GM12874 (cell line): Measurements from ENCODE around the gene LRRC66.

Experiments used
- TF ChIP-seq, protein P1 (sequence below): IDR thresholded peaks from 2 replicates; pipeline ENCODE4 v1.5.1; 2011; ENCODE audit warnings: low read depth, mild to moderate bottlenecking, control low read depth, low read length, moderate library complexity; ENCODE audit not compliant: insufficient read depth

LRRC66 gene

DNA sequence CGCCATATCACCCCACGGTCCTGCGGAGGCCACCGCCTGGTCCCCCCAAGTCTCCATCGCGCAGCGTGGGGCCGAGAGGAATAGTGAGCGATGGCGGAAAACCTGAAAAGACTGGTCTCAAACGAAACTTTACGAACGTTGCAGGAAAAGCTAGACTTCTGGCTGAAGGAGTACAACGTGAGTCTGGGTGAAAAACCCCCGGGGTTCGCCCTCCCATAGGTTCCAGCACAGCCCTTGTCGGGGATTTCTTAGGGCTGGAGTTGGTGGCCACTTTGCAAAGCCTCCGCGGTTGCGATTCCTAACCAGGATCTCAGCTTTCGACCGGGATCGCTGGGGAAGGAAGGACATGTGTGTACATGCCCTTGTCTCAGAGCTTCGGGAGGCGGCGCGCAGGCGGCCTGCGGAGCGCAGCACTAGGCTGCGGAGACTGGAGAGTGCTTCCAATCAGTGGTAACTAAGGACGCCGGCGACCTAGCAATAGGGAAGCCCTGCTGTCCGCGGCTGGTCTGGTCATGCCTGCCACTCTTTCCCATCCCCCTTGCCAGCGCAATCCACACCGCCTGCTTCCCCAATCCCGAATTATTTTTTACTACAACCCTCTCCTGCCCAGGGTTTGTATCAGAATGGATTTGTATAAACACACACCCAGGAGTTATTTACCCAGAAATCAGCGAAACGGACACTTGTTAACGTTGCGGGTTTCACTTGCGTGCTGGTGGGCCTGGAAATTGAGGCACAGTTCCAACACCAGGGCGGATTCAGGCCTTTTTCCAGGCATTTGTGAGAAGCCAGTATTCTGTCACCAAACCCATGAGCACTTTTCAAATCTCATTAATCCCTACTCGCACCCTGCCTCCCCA is 31.7 kb upstream of the LRRC66 start:
- TF ChIP-seq, protein P1, sequence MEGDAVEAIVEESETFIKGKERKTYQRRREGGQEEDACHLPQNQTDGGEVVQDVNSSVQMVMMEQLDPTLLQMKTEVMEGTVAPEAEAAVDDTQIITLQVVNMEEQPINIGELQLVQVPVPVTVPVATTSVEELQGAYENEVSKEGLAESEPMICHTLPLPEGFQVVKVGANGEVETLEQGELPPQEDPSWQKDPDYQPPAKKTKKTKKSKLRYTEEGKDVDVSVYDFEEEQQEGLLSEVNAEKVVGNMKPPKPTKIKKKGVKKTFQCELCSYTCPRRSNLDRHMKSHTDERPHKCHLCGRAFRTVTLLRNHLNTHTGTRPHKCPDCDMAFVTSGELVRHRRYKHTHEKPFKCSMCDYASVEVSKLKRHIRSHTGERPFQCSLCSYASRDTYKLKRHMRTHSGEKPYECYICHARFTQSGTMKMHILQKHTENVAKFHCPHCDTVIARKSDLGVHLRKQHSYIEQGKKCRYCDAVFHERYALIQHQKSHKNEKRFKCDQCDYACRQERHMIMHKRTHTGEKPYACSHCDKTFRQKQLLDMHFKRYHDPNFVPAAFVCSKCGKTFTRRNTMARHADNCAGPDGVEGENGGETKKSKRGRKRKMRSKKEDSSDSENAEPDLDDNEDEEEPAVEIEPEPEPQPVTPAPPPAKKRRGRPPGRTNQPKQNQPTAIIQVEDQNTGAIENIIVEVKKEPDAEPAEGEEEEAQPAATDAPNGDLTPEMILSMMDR, result no peak

DNA sequence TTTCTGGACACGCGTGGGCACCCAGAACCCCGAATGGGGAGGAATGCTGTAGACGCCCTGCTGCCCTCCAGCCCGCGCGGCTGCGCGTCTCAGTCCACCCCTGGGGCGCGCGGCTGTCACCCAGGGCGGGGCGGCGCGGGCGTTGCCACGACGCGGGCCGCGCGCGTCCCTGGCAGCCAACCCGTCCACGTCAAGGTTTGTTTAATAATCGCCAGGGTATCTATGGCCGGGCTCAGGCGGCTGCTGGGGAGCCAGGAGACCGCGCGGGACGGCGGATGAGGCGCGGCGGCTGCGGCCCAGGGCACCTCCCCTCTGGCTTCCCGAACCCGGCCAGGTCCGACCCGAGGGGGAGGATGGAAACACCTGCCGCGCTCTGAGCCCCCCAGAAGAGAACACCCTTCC is 31.1 kb upstream of the LRRC66 start, which contains the start of gene SPATA18:
TSS of gene SPATA18 (plus strand) at position 92 of the 402 bp plus-strand sequence. CDS start 401 bp downstream, outside the sequence.
- TF ChIP-seq, protein P1, result no peak

DNA sequence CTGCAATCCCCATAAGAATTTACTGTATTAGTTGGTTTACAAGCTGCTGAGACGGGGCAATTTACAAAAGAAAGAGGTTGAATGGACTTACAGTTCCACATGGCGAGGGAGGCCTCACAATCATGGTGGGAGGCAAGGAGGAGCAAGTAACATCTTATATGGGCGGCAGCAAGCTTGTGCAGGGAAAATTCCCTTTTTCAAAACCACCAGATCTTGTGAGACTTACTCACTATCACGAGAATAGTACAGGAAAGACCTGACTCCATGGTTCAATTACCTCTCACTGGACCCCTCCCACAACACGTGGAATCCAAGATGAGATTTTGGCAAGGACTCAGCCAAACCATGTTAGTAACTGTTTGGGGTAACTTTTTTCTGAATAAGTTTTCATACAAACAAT is 29.1 kb upstream of the LRRC66 start:
- TF ChIP-seq, protein P1, result no peak

DNA sequence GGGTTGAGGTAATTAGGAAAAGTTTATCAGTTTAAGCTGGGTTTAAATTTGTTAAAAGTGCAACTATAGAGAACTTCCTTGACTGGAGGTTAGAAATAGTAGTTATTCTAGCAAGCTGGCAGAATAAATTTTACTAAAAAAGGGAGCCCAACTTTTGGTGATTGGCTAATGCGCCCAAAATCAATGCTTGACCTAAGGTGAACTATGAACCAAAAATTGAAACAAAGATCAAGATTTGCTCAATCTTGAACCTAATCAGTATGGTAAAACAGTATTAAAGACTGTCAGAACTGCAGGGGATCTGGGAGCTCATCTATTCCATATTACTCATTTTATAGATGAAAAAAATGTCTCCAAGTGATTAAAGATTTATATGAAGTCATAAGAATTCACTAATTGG is 24.9 kb upstream of the LRRC66 start:
- TF ChIP-seq, protein P1, result no peak

DNA sequence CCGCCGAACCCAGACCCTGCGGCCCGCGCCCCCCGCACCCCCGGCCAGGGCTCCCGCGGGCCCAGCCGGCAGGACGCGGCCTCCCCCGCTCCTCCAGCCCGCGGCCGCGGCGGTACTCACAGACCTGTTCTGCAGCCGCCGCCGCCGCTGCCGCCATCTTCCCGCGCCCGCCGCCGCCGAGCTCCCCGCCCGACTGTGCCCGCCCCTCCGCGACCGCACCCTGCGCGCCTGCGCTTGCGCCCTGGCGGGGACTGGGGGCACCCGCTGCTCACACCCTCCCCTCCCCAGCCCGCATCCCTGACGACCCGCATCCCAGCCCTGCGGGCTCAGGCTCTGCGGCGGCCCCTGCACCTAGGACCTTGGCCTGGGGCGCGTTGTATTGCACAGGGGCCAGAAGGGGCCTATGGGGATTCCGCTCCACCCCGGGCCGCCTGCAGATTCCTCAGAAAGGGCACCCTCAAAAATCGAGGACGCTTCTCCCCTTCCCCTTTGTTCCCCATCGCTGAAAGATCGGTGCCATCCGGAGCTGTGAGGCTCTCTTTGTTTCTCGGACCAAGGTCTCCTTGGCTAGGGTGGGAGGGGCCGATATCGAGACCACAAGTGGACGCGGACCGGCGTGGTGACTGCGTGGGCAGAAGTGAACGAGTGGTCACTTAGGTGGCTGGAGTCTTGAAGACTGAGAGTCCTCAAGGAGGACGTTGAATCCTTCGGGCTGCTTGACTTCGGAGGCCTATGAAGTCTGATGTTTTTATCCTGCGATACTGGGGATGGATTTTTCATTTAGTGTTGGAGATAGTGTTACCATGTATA is 18.1 kb upstream of the LRRC66 start, which contains the start of gene SGCB:
TSS of gene SGCB (minus strand) at position 197 of the 810 bp plus-strand sequence. CDS start at position 157, 40 bp downstream.
- TF ChIP-seq, protein P1, result no peak

DNA sequence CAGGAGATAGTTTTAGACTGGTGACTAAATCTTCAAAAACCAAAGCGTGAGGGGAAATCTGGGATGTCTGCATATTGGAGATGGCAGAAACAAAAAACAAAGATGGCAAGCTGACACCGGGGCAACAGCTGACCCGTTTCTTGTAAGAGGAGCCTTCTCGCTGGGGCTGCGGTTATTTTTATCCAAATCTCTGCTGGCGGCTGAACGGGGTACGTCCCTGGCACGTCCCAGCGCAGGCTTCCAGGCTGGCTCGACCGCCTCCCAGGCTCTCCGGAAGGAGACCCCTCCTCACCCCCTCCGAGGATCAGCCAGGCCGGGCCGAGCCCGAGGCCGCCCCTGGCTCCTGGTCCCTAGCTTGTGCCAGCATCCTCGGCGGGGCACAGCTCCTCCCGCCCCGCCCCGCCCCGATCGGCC is 17.5 kb upstream of the LRRC66 start:
- TF ChIP-seq, protein P1, result no peak

DNA sequence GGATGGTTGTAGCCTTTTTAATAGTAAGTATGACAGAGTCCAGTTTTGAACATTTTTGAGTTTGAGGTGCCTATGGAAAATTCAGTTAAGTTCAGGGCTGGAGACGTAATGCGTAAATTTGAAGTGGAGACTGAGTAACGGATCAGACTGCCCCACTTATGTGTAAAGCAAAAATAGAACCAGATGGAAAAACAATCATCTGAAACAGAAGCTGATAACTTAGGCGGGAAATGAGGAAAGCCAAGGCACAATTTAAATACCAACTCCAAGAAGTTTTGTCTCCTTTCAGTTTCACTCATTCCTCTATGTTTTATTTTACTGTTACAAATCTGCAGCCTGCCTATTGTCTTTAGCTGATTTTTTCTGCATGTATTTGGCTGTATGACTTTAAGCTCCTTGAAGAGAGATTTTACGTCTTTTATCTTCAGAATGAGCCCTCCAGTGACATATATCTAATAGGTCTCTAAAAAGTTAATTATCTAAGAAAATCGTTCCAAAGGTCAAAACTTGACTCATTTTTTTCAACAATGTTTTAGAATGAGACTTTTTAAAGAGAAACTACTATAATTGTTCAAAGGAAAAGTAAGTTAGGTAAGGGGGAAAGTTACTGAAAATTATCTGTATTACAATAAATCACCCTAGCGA is 16.8 kb upstream of the LRRC66 start:
- TF ChIP-seq, protein P1, result no peak
